CD14-positive monocyte (primary cell): ENCODE results near the gene SFMBT2. TPM values are rescaled to one million over a fixed set of nuclear protein-coding genes. Genes with fewer than 3 reads are reported as not detected.

Experiments used
- DNase-seq, 3 donors: peaks; one replicate each; pipeline ENCODE4 v3.0.0-alpha.2; 2011 to 2022
- H2AFZ ChIP-seq: 2 replicates; pipeline ENCODE4 v1.6.0; 2012; ENCODE audit warnings: mild to moderate bottlenecking, low read depth, low read length, inconsistent platforms; ENCODE audit not compliant: insufficient read depth, poor library complexity, severe bottlenecking
- H3K27ac ChIP-seq, 2 donors: 1 replicate in 1 of 2; 2 replicates in 1 of 2; pipeline ENCODE4 v1.5.1; 2012 to 2013; ENCODE audit warnings: low read length in 2 of 2, control low read depth in 1 of 2, inconsistent platforms in 1 of 2, low read depth in 1 of 2, mild to moderate bottlenecking in 1 of 2
- H3K27me3 ChIP-seq, 2 donors: one replicate each; pipeline versions ENCODE4 v1.6.0 to v1.6.1; 2011 to 2013; ENCODE audit warnings: low read length in 2 of 2; ENCODE audit not compliant: control insufficient read depth in 2 of 2, insufficient read depth in 2 of 2
- H3K36me3 ChIP-seq, 2 donors: replicated peaks in 1 of 2; 1 replicate in 1 of 2; 2 replicates in 1 of 2; pipeline versions ENCODE4 v1.5.1 to v1.6.1; 2012 to 2013; ENCODE audit warnings: low read length in 2 of 2, control low read depth in 1 of 2, inconsistent platforms in 1 of 2, mild to moderate bottlenecking in 1 of 2; ENCODE audit not compliant: insufficient read depth in 2 of 2, control insufficient read depth in 1 of 2
- H3K4me1 ChIP-seq, 2 donors: 1 replicate in 1 of 2; 2 replicates in 1 of 2; pipeline versions ENCODE4 v1.5.1 to v1.6.1; 2012 to 2013; ENCODE audit warnings: low read length in 2 of 2, control low read depth in 1 of 2, inconsistent platforms in 1 of 2, mild to moderate bottlenecking in 1 of 2, moderate library complexity in 1 of 2; ENCODE audit not compliant: insufficient read depth in 2 of 2, control insufficient read depth in 1 of 2
- H3K4me2 ChIP-seq: replicated peaks from 2 replicates; pipeline ENCODE3; 2012; ENCODE audit warnings: low read length, moderate library complexity, mild to moderate bottlenecking; ENCODE audit not compliant: poor library complexity, severe bottlenecking; ENCODE audit errors: extremely low read depth
- H3K4me3 ChIP-seq, 3 experiments: fragments of 200-600 bp in 1 of 3; sonication (generic) in 1 of 3; replicated peaks in 1 of 3; 1 replicate in 2 of 3; 2 replicates in 1 of 3; pipeline ENCODE4 v1.5.1; 2011 to 2013; ENCODE audit warnings: low read length in 3 of 3, mild to moderate bottlenecking in 3 of 3, control low read depth in 2 of 3, low read depth in 2 of 3, inconsistent platforms in 1 of 3, moderate library complexity in 1 of 3
- H3K79me2 ChIP-seq: 2 replicates; pipeline ENCODE4 v1.6.0; 2012; ENCODE audit warnings: mild to moderate bottlenecking, control low read depth, inconsistent platforms, low read length, moderate library complexity; ENCODE audit not compliant: insufficient read depth
- H3K9ac ChIP-seq: 2 replicates; pipeline ENCODE4 v1.6.0; 2017; ENCODE audit warnings: low read length, mild to moderate bottlenecking; ENCODE audit not compliant: insufficient read depth, poor library complexity, severe bottlenecking
- H3K9me3 ChIP-seq, 2 donors: replicated peaks in 1 of 2; 1 replicate in 1 of 2; 2 replicates in 1 of 2; pipeline versions ENCODE4 v1.5.1 to v1.6.1; 2012 to 2013; ENCODE audit warnings: low read length in 2 of 2, control low read depth in 1 of 2; ENCODE audit not compliant: control insufficient read depth in 1 of 2, insufficient read depth in 1 of 2
- H4K20me1 ChIP-seq: 2 replicates; pipeline ENCODE4 v1.6.0; 2012; ENCODE audit warnings: mild to moderate bottlenecking, low read length, control low read depth, moderate library complexity; ENCODE audit not compliant: insufficient read depth
- H3K27ac Mint-ChIP-seq, 7 donors: one replicate each; pipeline ENCODE4 v1.8.0; 2020; ENCODE audit warnings: mild to moderate bottlenecking in 7 of 7, mixed read lengths in 7 of 7, moderate library complexity in 6 of 7, inconsistent platforms in 2 of 7
- H3K27me3 Mint-ChIP-seq, 3 donors: one replicate each; pipeline ENCODE4 v1.8.0; 2021 to 2022; ENCODE audit warnings: low read depth in 3 of 3, mild to moderate bottlenecking in 3 of 3, mixed read lengths in 3 of 3, moderate library complexity in 3 of 3, inconsistent platforms in 1 of 3
- H3K36me3 Mint-ChIP-seq, 2 donors: one replicate each; pipeline ENCODE4 v1.8.0; 2020; ENCODE audit warnings: mixed read lengths in 2 of 2, inconsistent platforms in 1 of 2, mild to moderate bottlenecking in 1 of 2
- H3K4me1 Mint-ChIP-seq: one replicate; pipeline ENCODE4 v1.8.0; 2020; ENCODE audit warnings: mild to moderate bottlenecking, mixed read lengths
- H3K4me3 Mint-ChIP-seq, 2 donors: one replicate each; pipeline ENCODE4 v1.8.0; 2020; ENCODE audit warnings: mild to moderate bottlenecking in 2 of 2, mixed read lengths in 2 of 2, moderate library complexity in 1 of 2
- H3K9me3 Mint-ChIP-seq, 7 donors: one replicate each; pipeline ENCODE4 v1.8.0; 2020 to 2022; ENCODE audit warnings: mixed read lengths in 7 of 7, mild to moderate bottlenecking in 6 of 7, moderate library complexity in 6 of 7, inconsistent platforms in 2 of 7
- CTCF ChIP-seq: fragments of 200-600 bp; IDR thresholded peaks from one replicate; pipeline ENCODE4 v1.8.0; 2022; ENCODE audit warnings: antibody characterized with exemption, mild to moderate bottlenecking
- WGBS: methylation state at CpG from one replicate; pipeline ENCODE4 v1.1.5; 2013; ENCODE audit warnings: missing lambda C conversion rate; ENCODE audit not compliant: insufficient coverage; 5-methylcytosine and 5-hydroxymethylcytosine counted together
- intact Hi-C, 2 donors: fragments of 100-400 bp; cut with micrococcal nuclease; formaldehyde crosslinking; loops; one replicate each; pipeline versions ENCODE4 v1.15.0 to v1.15.1; 2023
- polyA plus RNA-seq, 3 donors: library from polyadenylated mRNA; depleted of rRNA in 1 of 3; unstranded in 2 of 3; stranded (reverse) in 1 of 3; fragments of 300-500 nt in 2 of 3; fragments of >200 nt in 1 of 3; fragmentation: Illumina TruSeq in 2 of 3; gene quantifications; 1 replicate in 2 of 3; 2 replicates in 1 of 3; pipeline ENCODE4 v1.2.3, GENCODE V29; 2012 to 2021

Gene SFMBT2
- polyA plus RNA-seq, 3 donors, result 0.53 to 10.9 (median 1.6) TPM

DNA sequence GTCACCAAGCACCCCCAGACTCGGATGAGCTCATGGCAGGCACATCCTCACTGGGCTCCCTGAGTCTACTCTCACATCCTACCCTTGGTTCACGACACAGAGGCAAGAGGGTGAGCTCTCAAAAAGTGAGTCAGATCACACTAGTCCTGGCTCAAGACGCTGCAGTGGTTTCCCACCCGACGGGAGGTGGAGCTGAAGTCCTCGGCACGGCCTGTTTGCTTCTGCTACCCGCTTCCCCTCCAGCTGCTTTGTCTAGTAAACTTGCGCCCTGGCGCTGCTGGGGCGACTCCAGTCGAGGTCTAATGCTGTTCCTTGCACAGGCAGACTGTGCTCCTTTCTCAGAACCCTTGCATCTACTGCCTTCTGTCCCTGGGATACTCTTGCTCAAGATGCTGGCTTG is 13.5 kb upstream of the SFMBT2 start:
- Mint-ChIP-seq H3K9me3 (peaks cover 0 to 6% (median 0%) of the 10 kb centered on the region in 7 donors), H3K27ac (peak overlapping the region in 1 of 7 donors; percentile 26), H3K27me3 (peaks cover 0 to 7% (median 4%) of the 10 kb centered on the region in 3 donors), H3K4me1 (peaks cover 2% of the 10 kb centered on the region), H3K4me3 (no peak overlapping the region), H3K36me3 (no peaks in the 10 kb centered on the region)
- no peak overlapping the region for H3K4me2 ChIP-seq
- H4K20me1 ChIP-seq, result no peaks in the 10 kb centered on the region
- no peak for TF ChIP-seq CTCF
- no peaks in the 10 kb centered on the region for H3K27me3 ChIP-seq
- no peaks in the 10 kb centered on the region for H3K79me2 ChIP-seq
- 70% methylated on average over 12 of the region's 12 CpGs for WGBS
- H3K4me3 ChIP-seq, result no peak overlapping the region
- H3K9me3 ChIP-seq, result no peaks in the 10 kb centered on the region
- intact Hi-C loops, result no loop called here
- H3K4me1 ChIP-seq, result no peaks in the 10 kb centered on the region
- H3K36me3 ChIP-seq, result no peaks in the 10 kb centered on the region
- no peak overlapping the region for H2AFZ ChIP-seq
- H3K27ac ChIP-seq, result no peak overlapping the region
- no peak for DNase-seq
- H3K9ac ChIP-seq, result no peak overlapping the region

- H3K9ac ChIP-seq, result no peak overlapping the region
- TF ChIP-seq CTCF, result no peak
- H3K4me2 ChIP-seq, result no peak overlapping the region
- Mint-ChIP-seq H3K27ac (no peak overlapping the region), H3K36me3 (no peaks in the 10 kb centered on the region), H3K4me3 (peak overlapping the region in 1 of 2 donors; percentile 6), H3K4me1 (peaks cover 2% of the 10 kb centered on the region), H3K9me3 (peaks cover 0 to 8% (median 0%) of the 10 kb centered on the region in 7 donors), H3K27me3 (peaks cover 0 to 5% (median 4%) of the 10 kb centered on the region in 3 donors)
- no peaks in the 10 kb centered on the region for H3K4me1 ChIP-seq
- H3K79me2 ChIP-seq, result no peaks in the 10 kb centered on the region
- no peaks in the 10 kb centered on the region for H3K9me3 ChIP-seq
- H3K36me3 ChIP-seq, result no peaks in the 10 kb centered on the region
- intact Hi-C loops, result no loop called here
- DNase-seq, result no peak
- 82% methylated on average over 6 of the region's 6 CpGs for WGBS
- no peaks in the 10 kb centered on the region for H4K20me1 ChIP-seq
- no peak overlapping the region for H3K27ac ChIP-seq
- no peak overlapping the region for H3K4me3 ChIP-seq
- H3K27me3 ChIP-seq, result no peaks in the 10 kb centered on the region
- H2AFZ ChIP-seq, result no peak overlapping the region
Measured at GRCh38 chr10:7423521-7423920, 12.7 kb upstream of the SFMBT2 start.
